GM18502 (cell line): ENCODE measurements around the gene GLI2.

ENCODE experiments used
- ATAC-seq: cut with Tn5 transposase; IDR thresholded peaks from one replicate; pipeline ENCODE4 v1.9.1; 2021; ENCODE audit warnings: mild to moderate bottlenecking; ENCODE audit not compliant: unreplicated experiment, poor library complexity

The GLI2 gene

DNA sequence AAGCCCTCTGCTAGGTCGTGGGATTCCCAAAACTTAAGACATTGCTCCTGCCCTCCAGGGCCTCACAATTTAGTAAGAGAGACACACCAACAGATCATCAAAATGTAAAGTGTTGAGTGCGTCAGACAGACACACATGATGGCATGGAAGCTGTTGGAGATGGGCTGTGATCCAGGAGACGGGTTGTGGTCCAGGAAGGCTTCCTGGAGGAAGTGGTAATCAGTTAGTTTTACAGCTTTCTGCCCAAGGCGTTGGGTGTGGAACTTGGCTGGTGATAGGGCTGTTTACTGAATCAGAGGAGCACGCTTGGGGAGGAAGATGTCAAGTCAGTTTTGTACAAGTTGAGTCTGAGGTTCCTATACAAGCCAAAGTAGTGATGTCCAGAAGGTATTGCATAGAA, 24.0 kb upstream of the GLI2 start:
- ATAC-seq: no peak

DNA sequence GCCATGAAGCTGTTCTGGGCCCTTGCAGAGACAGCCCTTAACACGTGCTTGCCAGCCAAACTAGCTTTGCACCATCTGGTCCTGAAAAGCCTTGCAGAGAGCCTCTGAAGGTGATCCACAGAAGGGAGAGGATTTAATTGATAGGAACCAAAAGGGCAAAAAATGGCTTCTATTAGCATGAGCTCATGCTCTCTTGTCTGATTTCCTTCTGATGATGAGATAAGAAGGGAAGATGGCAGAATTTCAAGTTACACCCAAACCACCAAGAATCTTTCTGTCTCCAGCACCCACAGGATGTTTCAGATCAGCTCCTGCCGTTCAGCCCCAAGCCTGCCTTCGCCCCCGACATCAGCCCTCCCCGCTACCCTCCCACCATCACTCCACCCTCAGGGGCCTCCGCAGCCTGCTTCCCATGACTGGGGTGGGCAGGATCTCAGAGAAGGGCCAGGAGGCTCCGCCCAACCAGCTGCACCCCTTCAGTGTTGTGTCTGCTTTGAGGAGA, 23.4 kb upstream of the GLI2 start:
- ATAC-seq: no peak

DNA sequence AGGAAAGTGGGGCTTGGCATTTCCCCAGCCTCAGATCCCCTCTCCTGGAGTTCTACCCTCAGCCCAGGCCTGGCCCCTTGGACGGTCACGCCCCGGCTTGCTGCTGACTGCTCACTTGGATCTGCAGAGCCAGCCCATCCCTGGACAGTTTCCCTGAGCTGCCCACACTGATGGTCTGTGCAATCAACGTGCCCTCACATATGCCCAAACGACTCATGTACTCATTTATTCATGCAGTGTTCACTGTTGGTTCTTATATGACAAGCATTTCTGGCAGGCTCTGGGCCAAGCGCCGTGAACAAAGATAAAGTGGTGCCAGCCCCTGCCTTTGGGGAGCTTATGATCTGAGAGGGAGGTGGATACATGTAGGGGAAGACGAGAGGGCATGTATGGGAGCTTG, 20.3 kb upstream of the GLI2 start:
- ATAC-seq: no peak

DNA sequence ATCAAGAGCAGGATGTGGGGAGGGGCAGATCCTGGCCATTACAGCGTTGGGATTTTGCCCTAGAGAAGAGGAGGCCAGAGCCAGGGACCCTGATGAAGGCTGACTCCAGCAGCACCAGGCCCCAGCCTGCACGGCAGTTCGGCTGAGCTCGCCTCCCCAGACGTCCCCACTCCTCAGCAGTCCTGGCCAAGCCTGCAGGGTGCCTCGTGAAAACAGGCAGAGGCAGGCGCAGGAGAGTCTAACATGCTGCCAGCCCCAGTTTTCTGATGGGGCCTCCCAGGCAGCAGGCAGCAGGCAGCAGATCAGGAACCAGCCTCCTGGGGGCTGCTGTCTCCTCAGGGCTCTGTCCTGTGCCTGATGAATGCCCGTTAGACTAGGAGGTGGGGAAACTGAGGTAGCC, 19.7 kb upstream of the GLI2 start:
- no peak for ATAC-seq

DNA sequence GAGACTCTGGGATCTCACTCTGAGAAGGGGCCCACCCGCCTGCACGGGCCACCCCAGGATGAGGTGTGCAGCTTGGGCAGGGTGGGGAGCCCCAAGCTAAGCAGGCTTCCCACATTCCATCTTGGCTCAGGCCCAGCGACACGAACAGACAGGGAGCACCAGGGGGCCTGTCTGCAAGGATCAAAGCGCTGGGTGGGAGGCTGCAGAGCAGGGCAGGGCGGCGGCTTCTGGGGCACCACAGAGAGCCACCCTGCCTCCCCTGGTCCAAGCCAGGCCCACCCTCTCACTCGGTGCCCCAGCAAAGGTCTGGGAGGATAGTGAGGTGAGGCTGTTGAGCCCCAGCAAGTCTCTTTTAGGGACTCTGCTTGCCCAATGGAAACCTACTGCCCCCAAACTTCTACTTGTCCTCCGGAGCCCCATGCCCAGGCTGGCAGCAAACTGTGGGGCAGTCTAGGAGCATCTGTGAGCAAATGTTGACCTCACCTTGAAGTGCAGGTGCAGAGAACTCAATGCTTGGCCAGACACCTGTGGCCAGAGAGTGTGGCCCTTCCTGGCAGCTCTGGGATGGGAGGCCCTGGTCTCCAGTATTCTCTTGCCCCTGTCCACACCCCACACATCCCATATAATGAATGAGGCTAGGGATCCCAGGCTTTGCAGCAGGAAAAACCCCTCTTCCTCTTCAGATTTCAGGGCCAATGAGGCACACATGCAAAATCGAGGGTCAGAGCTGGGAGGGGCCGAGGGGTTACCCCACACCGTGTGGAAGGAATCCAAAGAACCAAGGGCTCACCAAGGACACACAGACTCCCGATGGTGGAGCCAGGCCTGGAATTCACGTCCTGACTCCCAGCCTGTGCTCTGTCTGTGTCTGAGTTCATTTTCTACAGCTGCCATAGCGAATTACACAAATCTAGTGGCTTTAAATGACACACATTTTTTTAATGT, 18.8 kb upstream of the GLI2 start:
- ATAC-seq: no peak

DNA sequence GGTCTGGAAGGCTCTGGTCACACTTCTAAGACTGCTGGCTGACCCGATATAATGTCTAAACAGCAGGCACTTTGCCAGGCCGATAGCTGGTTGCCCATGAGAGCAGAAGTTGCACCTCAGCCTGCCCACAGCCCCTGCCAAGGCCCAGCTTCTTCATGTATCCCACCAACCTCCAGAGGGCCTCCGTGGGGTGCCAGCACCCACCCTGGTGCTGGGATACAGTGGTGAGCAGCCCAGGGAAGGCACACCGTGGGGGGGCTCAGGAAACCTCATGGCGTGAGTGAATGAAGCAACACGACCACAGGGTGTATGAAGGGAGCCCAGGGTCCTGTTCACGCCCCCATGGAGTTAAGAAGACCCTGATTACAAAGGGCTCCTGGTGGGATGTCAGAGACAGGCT, 16.2 kb upstream of the GLI2 start:
- ATAC-seq: no peak

DNA sequence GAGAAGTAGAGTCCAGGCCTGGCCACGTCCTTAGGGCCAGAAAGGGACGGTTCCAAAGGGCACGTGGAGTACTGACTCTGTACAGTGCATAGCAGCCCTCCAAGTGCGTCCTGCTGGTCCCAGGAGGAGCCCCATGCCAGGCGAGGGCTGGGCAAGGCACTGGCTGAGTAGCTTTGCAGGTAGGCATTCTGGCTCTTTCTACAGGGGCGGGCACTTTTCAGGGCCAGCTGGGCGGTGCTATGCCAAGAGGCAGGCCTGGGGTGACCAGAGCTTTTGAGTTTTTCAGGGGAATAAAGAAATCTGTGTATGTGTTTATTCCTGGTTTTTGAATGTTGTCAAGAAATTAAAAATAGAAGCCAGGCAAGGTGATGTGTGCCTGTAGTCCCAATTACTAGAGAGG, 15.4 kb upstream of the GLI2 start:
- no peak for ATAC-seq

DNA sequence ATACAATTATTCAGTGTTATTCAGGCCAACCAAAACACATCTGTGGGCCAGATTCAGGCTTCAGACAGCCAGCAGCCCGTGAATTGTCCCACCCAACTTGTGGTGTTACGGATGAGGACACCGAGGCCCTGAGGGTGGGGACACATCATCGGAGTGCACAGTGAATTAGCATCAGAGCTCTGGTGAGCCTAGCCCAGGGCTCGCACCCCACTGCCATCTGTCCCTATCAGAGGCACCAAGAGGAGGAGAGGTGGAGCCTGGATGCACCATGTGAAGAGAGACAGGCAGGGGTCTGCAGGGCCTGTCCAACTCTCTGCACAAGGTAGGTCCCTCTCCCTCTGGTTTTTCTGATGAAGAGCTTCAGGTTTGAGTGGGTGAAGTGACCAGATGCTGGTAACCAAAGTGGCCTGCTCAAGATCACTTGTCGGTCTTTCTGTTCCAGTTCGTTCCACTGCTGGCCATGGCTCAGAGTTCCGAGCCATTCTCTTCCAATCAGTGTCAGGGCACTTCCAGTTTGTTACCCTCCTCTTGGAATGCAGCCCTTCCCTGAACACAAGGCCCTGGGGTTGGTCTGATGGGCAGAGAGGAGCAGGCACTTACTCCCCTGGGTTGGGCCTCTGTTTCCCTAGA, 14.8 kb upstream of the GLI2 start:
- ATAC-seq: no peak

DNA sequence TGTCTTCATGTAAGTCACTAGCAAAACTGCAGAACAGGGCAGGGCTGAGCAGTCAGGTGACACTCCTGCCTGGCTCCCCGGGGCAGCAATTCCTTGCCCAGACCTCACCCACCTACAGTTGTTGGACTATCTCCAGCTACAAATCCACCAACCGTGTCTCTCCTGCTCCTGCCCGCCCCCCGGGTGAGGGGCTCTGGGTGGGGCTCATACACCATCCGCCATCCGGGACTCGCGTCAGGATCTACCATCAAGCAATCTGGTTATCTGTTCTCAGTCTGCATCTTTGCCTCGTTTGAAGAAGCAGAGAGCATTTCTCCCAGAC, 13.5 kb upstream of the GLI2 start:
- no peak for ATAC-seq

DNA sequence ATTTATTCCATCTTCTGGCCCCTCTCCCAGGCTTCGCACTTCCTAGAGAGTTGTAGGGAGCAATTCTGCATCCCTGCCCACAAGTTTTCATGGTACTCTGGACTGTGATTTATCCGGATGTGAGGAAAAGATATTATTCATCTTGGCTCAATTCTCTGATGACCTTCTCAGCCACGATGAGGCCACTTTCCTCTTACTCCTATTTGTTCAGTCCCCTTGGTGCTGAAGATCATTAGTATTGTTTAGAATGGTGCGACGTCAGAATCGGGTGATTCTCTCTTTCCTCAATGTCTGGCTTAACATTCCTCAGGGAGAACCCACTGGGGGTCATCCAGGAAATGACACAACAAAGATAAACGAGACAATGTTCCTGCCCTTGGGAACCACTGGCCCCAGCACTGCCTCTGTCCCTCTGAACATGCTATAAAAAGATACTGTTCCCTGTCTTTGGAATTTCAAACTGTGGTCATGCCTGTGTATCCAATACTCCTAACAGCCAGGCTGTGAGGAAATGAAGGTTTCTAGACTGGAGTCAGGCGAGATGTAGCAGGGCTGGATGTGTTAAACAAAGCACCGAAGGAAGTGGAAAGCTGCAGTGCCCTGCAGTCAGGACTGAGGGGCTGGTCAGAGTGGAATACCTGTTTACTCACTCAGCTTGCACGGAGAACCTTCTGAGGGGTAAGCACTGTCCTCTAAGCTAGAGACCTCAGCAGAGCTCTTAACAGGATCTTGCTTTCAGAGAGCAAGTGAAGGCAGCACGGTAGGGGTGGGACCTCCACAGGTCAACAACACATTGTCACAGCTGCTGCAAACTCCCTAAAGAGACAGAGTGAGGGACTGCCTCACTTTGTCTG, 12.9 kb upstream of the GLI2 start:
- no peak for ATAC-seq

DNA sequence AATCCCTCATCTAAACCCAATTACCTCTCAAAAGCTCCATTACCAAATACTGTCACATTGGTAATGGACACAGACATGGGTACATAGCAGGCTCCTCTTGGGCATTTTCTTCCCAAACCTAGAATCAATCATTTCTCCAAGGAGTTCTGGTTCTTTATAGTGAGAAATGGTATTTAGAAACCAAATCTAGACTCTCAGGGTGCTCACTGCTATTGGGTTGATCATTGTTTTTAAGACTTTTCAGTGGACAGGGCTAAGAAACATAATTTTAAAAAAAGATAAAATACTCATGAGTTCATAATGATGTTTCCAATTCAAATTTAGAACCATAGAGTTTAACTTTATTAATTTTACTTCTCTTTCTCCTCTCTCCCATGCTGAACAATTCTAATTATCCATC, 9.4 kb upstream of the GLI2 start:
- no peak for ATAC-seq

DNA sequence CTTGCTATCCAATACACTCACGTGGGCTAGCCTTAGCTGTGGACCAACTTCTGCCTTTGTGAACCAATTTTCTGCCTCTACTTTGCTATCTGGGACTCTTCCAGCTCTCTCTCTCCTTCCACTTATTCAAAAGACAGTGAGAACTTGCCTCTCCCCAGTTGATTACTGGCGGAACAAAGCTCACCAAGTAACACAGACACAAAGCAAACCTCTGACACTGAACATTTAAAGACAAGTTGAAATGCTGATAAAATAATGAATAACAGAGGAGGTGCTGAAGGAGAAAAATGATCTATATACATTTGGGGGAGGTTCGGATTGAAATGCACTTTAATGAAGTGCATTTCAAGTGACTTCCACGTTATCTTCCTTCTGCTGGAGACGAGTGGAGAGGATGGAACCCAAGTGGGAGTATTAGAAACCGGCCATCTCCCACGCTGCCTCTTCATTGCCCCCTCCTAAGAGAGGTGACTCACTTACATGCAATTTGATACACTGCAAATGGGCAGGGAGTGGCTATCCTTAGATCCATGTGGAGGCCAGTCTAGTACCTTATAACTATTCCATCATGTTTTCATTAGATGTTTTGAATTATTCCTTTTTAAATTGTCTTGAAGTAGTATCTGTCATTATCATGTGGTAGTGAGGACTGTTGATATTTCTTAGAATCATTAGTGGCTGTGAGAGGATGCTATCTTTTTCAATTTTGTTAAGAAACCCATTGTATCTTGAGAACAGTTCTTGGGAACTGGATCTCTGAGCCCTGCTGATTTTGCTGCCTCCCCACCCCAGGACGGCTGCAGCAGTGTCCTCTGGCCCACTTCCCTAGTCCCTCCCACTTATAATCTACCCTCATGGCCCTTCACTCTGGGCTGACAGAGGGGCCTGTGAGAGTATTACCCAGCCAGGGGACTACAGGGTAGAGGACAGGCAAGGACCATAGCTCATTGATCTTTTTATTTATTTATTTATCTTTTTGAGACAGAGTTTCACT, 6.0 kb upstream of the GLI2 start:
- ATAC-seq: no peak

DNA sequence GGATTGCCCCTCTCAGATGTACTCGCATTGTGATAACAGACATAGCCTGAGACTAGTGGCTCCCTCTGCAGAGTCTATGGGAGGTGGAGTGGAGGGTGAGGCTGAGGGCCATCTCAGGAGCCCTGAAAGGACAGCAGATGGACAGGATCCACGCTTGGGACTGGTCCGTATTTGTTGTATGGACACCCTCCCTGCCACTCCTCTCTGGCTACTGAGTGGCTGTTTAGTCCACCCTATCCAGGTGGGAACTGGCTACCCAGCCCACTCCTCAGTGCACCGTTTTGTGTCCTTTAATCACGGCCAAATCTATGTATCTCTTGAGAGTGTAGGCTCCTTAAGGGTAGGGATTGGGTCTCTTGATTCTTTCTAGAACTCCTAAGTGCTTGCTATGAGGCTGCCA, 4.5 kb upstream of the GLI2 start:
- no peak for ATAC-seq

DNA sequence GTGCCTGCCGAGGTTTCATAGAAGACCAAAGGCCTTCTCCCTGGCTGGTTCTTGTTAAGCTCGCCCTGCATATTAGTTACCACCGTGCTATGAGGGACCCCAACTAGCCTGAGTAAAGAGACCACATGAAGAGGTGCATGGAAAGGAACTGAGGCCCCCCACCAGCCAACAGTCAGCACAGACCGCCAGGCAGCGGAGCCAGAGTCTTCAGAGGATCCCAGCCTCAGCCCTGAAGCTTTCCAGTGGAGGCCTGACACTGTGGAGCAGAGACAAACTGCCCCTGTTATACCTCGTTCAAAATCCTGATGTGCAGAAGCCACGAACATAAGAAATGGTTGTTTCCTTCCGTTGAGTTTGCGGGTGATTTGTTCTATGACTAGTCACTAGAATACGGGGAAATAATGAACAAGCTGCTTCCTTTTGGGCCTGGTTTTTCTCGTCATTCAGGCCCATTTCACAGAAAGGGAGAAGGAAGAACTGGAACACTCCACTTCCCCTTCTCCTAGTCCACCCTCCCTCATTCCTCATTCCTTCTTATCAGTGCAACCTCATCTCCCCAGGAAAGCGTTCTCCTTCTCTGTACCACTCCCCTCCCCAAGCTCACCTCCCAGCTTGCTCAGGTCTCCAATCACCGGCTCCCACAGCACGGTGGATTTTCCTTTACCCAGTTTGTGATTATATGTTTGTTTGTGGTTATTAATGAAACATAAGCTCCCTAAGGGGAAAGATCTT, 3.0 kb upstream of the GLI2 start:
- no peak for ATAC-seq

DNA sequence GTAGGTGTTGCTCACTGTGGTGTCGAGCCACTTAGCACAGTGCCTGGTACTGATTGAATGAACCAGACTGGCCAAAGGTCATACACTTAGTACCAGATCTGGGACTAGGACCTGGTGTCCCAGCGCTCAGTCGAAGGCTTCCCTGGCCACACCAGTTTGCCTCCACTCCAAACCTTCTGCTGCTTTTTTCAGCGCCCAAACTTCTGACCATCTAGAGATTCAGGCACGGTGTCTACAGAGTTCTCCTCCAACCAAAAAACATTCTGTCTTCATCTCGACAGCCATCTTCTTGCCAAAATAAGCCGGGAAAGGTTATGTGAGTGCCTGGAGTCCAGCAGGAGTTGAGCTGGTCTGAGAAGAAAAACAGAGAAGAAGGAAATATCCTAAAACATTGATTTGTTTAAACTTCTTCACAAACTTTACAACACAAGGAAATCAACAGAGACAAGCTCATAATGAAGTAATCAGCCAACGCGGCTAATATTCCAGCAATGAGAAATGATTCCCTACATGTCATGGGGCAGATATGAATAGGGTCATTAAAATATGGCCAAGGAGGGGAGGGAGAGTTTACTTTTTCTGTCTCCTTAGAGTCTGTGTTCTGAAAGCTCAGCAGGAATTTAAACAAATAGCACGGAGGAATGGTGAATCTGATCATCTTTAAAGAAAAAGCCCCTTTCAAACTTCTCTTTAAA, 2.3 kb upstream of the GLI2 start:
- no peak for ATAC-seq

DNA sequence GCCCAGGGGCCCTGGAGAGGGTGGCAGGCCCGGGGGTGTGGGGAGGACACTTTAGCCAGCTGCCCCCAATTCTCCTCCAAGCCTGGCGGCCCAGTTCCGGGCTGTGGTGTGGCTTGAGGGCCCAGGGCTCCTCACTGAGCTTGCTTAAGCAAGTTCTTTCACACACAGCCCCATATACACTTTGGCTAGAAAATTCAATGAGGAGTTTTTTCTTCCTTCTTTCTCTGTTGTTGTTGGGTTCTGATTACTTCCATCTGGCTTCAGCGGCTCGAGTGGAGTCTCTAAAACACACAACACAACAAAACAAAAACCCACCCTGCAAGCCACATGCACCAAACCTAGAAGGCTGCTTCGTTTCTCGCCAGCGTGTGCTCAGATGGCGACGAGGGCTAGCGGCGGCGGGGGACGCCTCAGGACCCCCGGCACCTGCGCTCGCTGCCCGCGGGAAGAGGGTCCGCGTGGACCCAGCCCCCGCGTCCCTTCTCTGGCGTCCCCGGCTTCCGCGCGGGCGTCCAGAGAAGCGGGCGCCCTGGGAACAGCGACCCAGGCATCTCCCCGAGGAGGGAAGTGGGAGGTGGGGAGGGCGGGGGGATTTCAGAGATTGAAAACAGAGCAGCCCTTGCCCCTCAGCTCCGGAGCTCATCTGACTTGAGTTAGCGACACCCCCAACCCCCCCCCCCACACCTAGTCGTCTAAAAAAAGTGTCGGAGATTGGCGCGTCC, 577 bp upstream of the GLI2 start:
- ATAC-seq: no peak

DNA sequence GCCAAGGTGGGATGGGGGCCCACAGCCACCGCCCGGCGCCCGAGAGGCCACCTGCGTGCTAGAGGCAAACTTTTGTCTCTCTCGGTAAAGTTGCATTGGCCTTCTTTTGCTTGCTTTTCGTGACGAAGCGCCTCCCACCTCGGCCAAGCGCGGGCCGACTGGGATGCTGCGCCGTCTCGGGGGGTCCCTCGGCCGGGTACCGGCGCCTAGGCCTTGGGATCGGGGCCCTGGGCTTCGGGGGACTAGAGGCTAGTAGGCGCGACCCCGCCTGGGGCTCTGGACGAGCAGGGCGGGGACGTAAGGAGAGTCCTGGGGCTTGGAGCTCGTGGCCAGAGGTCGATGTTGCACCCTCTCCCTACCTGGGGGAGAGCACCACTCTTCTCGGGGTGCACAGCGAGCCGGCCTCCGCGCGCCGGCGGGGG, 545 bp downstream of the GLI2 start:
- ATAC-seq: no peak
